ENCODE data around the gene CANX. TPM values are rescaled to one million over a fixed set of nuclear protein-coding genes. Genes with fewer than 3 reads are reported as not detected.

The CANX gene
- total RNA-seq, 2 experiments from 2014 or later, result 164 to 451 TPM

- DNase-seq (ENCODE audit: low spot score), result no peak
- Histone ChIP-seq H2AFZ (ENCODE audit: low read length) (no peak overlapping the region), H3K36me3 (ENCODE audit: insufficient read depth, low read length) (peaks cover 71% of the 10 kb centered on the region), H3K9me2 (ENCODE audit: insufficient read depth, low read length) (no peaks in the 10 kb centered on the region), H3K4me3 (ENCODE audit: low read depth, low read length, poor library complexity, severe bottlenecking) (no peak overlapping the region), H3K4me2 (ENCODE audit: low read length) (no peak overlapping the region), H4K20me1 (ENCODE audit: insufficient read depth, low read length) (no peaks in the 10 kb centered on the region), H3K79me2 (ENCODE audit: insufficient read depth, low read depth, low read length) (peaks cover 15% of the 10 kb centered on the region), H3K4me1 (ENCODE audit: insufficient read depth, low read length, poor library complexity, severe bottlenecking) (peaks cover 16% of the 10 kb centered on the region), H3K27ac (ENCODE audit: low read depth, low read length, poor library complexity, severe bottlenecking) (no peak overlapping the region), H3K9me3 (ENCODE audit: low read length) (no peaks in the 10 kb centered on the region)
- POLR2A ChIA-PET, result interaction anchor here (0.6 to 0.8 kb wide), 2 partner anchors 24 to 85 kb away, joined by 3 to 5 read pairs; no protein-coding TSS in a partner anchor
- intact Hi-C loops (cut with micrococcal nuclease; ENCODE audit: unreplicated experiment), result loop anchor here (5.0 kb wide), 1 partner anchor 78 kb away; the partner anchor contains the start of gene MGAT4B
- TF ChIP-seq EZH2phosphoT487 (IDR thresholded peaks at IDR 0.05; ENCODE audit: borderline replicate concordance, low read depth, low read length), result no peak
- no peak for TF ChIP-seq CTCF (conservative IDR thresholded peaks at IDR 0.05; ENCODE audit: low read length)
- no TSS peak for BruUV-seq (replicated peaks)
- CTCF ChIA-PET (ENCODE audit: unreplicated experiment), result no interaction called here
Measured at GRCh38 chr5:179729727-179730126, 31.0 kb downstream of the CANX start.

- H2AFZ ChIP-seq (ENCODE audit: low read length), result no peak overlapping the region
- peaks cover 66% of the 10 kb centered on the region for H3K36me3 ChIP-seq (ENCODE audit: insufficient read depth, low read length)
- no peak for DNase-seq (ENCODE audit: low spot score)
- no peaks in the 10 kb centered on the region for H3K9me3 ChIP-seq (ENCODE audit: low read length)
- H3K4me2 ChIP-seq (ENCODE audit: low read length), result no peak overlapping the region
- ChIA-PET CTCF (ENCODE audit: unreplicated experiment) (no interaction called here), POLR2A (interaction anchor here (0.6 to 0.8 kb wide), 2 partner anchors 24 to 84 kb away, joined by 3 to 5 read pairs; no protein-coding TSS in a partner anchor)
- intact Hi-C loops (cut with micrococcal nuclease; ENCODE audit: unreplicated experiment), result loop anchor here (5.0 kb wide), 1 partner anchor 77 kb away; the partner anchor contains the start of gene MGAT4B
- H3K4me1 ChIP-seq (ENCODE audit: insufficient read depth, low read length, poor library complexity, severe bottlenecking), result peaks cover 17% of the 10 kb centered on the region
- TF ChIP-seq EZH2phosphoT487 (IDR thresholded peaks at IDR 0.05; ENCODE audit: borderline replicate concordance, low read depth, low read length) (no peak), CTCF (conservative IDR thresholded peaks at IDR 0.05; ENCODE audit: low read length) (no peak)
- no peak overlapping the region for H3K4me3 ChIP-seq (ENCODE audit: low read depth, low read length, poor library complexity, severe bottlenecking)
- H3K79me2 ChIP-seq (ENCODE audit: insufficient read depth, low read depth, low read length), result peaks cover 21% of the 10 kb centered on the region
- no peak overlapping the region for H3K27ac ChIP-seq (ENCODE audit: low read depth, low read length, poor library complexity, severe bottlenecking)
- H3K9me2 ChIP-seq (ENCODE audit: insufficient read depth, low read length), result no peaks in the 10 kb centered on the region
- no peaks in the 10 kb centered on the region for H4K20me1 ChIP-seq (ENCODE audit: insufficient read depth, low read length)
- no TSS peak for BruUV-seq (replicated peaks)
Measured at GRCh38 chr5:179730356-179730755, 31.6 kb downstream of the CANX start.

- CTCF ChIA-PET (ENCODE audit: unreplicated experiment), result no interaction called here
- Histone ChIP-seq H3K4me2 (ENCODE audit: low read length) (no peak overlapping the region), H2AFZ (ENCODE audit: low read length) (no peak overlapping the region), H3K9me2 (ENCODE audit: insufficient read depth, low read length) (no peaks in the 10 kb centered on the region), H3K4me3 (ENCODE audit: low read depth, low read length, poor library complexity, severe bottlenecking) (no peak overlapping the region), H3K4me1 (ENCODE audit: insufficient read depth, low read length, poor library complexity, severe bottlenecking) (peaks cover 17% of the 10 kb centered on the region), H4K20me1 (ENCODE audit: insufficient read depth, low read length) (no peaks in the 10 kb centered on the region), H3K79me2 (ENCODE audit: insufficient read depth, low read depth, low read length) (peaks cover 26% of the 10 kb centered on the region), H3K27ac (ENCODE audit: low read depth, low read length, poor library complexity, severe bottlenecking) (no peak overlapping the region), H3K36me3 (ENCODE audit: insufficient read depth, low read length) (peaks cover 66% of the 10 kb centered on the region), H3K9me3 (ENCODE audit: low read length) (no peaks in the 10 kb centered on the region)
- intact Hi-C loops (cut with micrococcal nuclease; ENCODE audit: unreplicated experiment), result loop anchor here (5.0 kb wide), 1 partner anchor 76 kb away; the partner anchor contains the start of gene MGAT4B
- no TSS peak for BruUV-seq (replicated peaks)
- no peak for DNase-seq (ENCODE audit: low spot score)
- TF ChIP-seq CTCF (conservative IDR thresholded peaks at IDR 0.05; ENCODE audit: low read length), result no peak
- no peak for TF ChIP-seq EZH2phosphoT487 (IDR thresholded peaks at IDR 0.05; ENCODE audit: borderline replicate concordance, low read depth, low read length)
- POLR2A ChIA-PET, result interaction anchor here (0.8 kb wide), 1 partner anchor 84 kb away, joined by 3 read pairs; no protein-coding TSS in a partner anchor
Measured at GRCh38 chr5:179730852-179731251, 32.1 kb downstream of the CANX start.
